Caco-2 (cell line): ENCODE measurements around the gene EFNA3. TPM values are rescaled to one million over a fixed set of nuclear protein-coding genes. Genes with fewer than 3 reads are reported as not detected.

Experiments used
- total RNA-seq: library from RNA; stranded (reverse); gene quantifications from 2 replicates; pipeline ENCODE4 v1.2.3, GENCODE V29; 2022

EFNA3 gene
- total RNA-seq, 1 experiment from 2014 or later = 3.5 TPM

Other genes with a start within 250 kb of the EFNA3 start
- gene KCNN3, start 208.6 kb upstream of the EFNA3 start, total RNA-seq = 0.05 TPM in 1 of 2 replicates, not detected in the other
- 25.1 and 25.2 TPM in 2 replicates for gene PMVK, start 142.1 kb upstream of the EFNA3 start, total RNA-seq
- 24.0 and 24.6 TPM in 2 replicates for gene PBXIP1, start 122.7 kb upstream of the EFNA3 start, total RNA-seq
- 34.1 and 34.9 TPM in 2 replicates for gene PYGO2, start 117.1 kb upstream of the EFNA3 start, total RNA-seq
- 58.0 and 59.6 TPM in 2 replicates for gene SHC1, start 108.1 kb upstream of the EFNA3 start, total RNA-seq
- 243 and 259 TPM in 2 replicates for gene CKS1B, start 104.2 kb upstream of the EFNA3 start, total RNA-seq
- gene FLAD1, start 95.5 kb upstream of the EFNA3 start, total RNA-seq = 51.3 and 61.5 TPM in 2 replicates
- 0.50 and 0.53 TPM in 2 replicates for gene LENEP, start 85.3 kb upstream of the EFNA3 start, total RNA-seq
- gene ZBTB7B, start 76.0 kb upstream of the EFNA3 start, total RNA-seq = 42.9 and 46.8 TPM in 2 replicates
- gene DCST2, start 45.1 kb upstream of the EFNA3 start, total RNA-seq = 0.26 and 0.61 TPM in 2 replicates
- gene DCST1, start 45.0 kb upstream of the EFNA3 start, total RNA-seq = 0.32 TPM in 1 of 2 replicates, not detected in the other
- 44.0 and 48.2 TPM in 2 replicates for gene ADAM15, start 27.5 kb upstream of the EFNA3 start, total RNA-seq
- gene EFNA4, start 15.1 kb upstream of the EFNA3 start, total RNA-seq = 13.8 and 16.0 TPM in 2 replicates
- 42.5 and 47.9 TPM in 2 replicates for gene EFNA1, start 49.0 kb downstream of the EFNA3 start, total RNA-seq
- 38.4 and 43.6 TPM in 2 replicates for gene SLC50A1, start 57.0 kb downstream of the EFNA3 start, total RNA-seq
- 27.8 and 30.7 TPM in 2 replicates for gene DPM3, start 61.7 kb downstream of the EFNA3 start, total RNA-seq
- gene KRTCAP2, start 94.5 kb downstream of the EFNA3 start, total RNA-seq = 215 and 219 TPM in 2 replicates
- gene TRIM46, start 95.0 kb downstream of the EFNA3 start, total RNA-seq = 0.11 TPM in 1 of 2 replicates, not detected in the other
- gene THBS3, start 129.1 kb downstream of the EFNA3 start, total RNA-seq = 6.2 and 7.4 TPM in 2 replicates
- gene MTX1, start 129.9 kb downstream of the EFNA3 start, total RNA-seq = 64.9 and 65.3 TPM in 2 replicates
- gene ENTREP3, start 176.6 kb downstream of the EFNA3 start, total RNA-seq = 33.1 and 36.6 TPM in 2 replicates
- 53.4 and 55.9 TPM in 2 replicates for gene SCAMP3, start 183.5 kb downstream of the EFNA3 start, total RNA-seq
- 56.8 and 57.5 TPM in 2 replicates for gene CLK2, start 194.7 kb downstream of the EFNA3 start, total RNA-seq
- gene HCN3, start 198.6 kb downstream of the EFNA3 start, total RNA-seq = 8.0 and 8.8 TPM in 2 replicates
- gene PKLR, start 222.6 kb downstream of the EFNA3 start, total RNA-seq = not detected in 2 replicates
- 228 and 235 TPM in 2 replicates for gene FDPS, start 230.0 kb downstream of the EFNA3 start, total RNA-seq
- 44.1 and 44.4 TPM in 2 replicates for gene RUSC1, start 242.1 kb downstream of the EFNA3 start, total RNA-seq